PC-3 (cell line): ENCODE measurements around the gene NR5A2. TPM values are rescaled to one million over a fixed set of nuclear protein-coding genes. Genes with fewer than 3 reads are reported as not detected.

Experiments used
- ATAC-seq: fragments of 200-7000 bp; cut with Tn5 transposase; 2 replicates; pipeline ENCODE4 v1.9.1; 2020; ENCODE audit warnings: mild to moderate bottlenecking, moderate library complexity
- BruUV-seq: library from RNA; stranded (reverse); fragments of 400-500 nt; replicated peaks from 2 replicates; lab custom pipeline; 2021; lab: Mats Ljungman, UMichigan
- CTCF ChIA-PET: fragments of 300-600 bp; sonication (Branson Sonifier 250); formaldehyde crosslinking; loops from one replicate; lab custom pipeline; 2022; ENCODE audit warnings: antibody characterized with exemption; lab: Charles Lee
- POLR2A ChIA-PET: fragments of 300-600 bp; sonication (Branson Sonifier 250); formaldehyde crosslinking; loops from one replicate; lab custom pipeline; 2022; ENCODE audit warnings: antibody characterized with exemption; ENCODE audit not compliant: unreplicated experiment; lab: Charles Lee
- DNase-seq: peaks from one replicate; pipeline ENCODE4 v3.0.0-alpha.2; 2015
- H2AFZ ChIP-seq: fragments of 300-600 bp; sonication (generic); 2 replicates; pipeline ENCODE4 v1.6.0; 2016; ENCODE audit warnings: antibody characterized with exemption, low read length
- H3F3A ChIP-seq: fragments of 300-600 bp; sonication (generic); one replicate; pipeline ENCODE4 v1.6.0; 2017; ENCODE audit warnings: antibody characterized with exemption, low read length, control low read depth, mild to moderate bottlenecking; ENCODE audit not compliant: unreplicated experiment
- H3K27ac ChIP-seq: fragments of 300-600 bp; sonication (generic); 2 replicates; pipeline ENCODE4 v1.5.1; 2016; ENCODE audit warnings: mild to moderate bottlenecking, low read length
- H3K27me3 ChIP-seq: fragments of 300-600 bp; sonication (generic); 2 replicates; pipeline ENCODE4 v1.6.1; 2016; ENCODE audit warnings: low read length, mixed read lengths
- H3K36me3 ChIP-seq: fragments of 300-600 bp; sonication (generic); 2 replicates; pipeline ENCODE4 v1.6.1; 2016; ENCODE audit warnings: low read depth, mixed run types, low read length, mixed read lengths
- H3K4me1 ChIP-seq: fragments of 300-600 bp; sonication (generic); 2 replicates; pipeline ENCODE4 v1.5.1; 2016; ENCODE audit warnings: low read length; ENCODE audit not compliant: insufficient read depth
- H3K4me2 ChIP-seq: fragments of 300-600 bp; sonication (generic); 2 replicates; pipeline ENCODE4 v1.6.0; 2016; ENCODE audit warnings: low read length
- H3K4me3 ChIP-seq: fragments of 300-600 bp; sonication (generic); 2 replicates; pipeline ENCODE4 v1.5.1; 2016; ENCODE audit warnings: mild to moderate bottlenecking, low read length, mixed read lengths
- H3K79me2 ChIP-seq: fragments of 300-600 bp; sonication (generic); 2 replicates; pipeline ENCODE4 v1.6.1; 2017; ENCODE audit warnings: low read length, mixed read lengths
- H3K9ac ChIP-seq: fragments of 300-600 bp; sonication (generic); 2 replicates; pipeline ENCODE4 v1.6.0; 2016; ENCODE audit warnings: mild to moderate bottlenecking, low read length
- H3K9me2 ChIP-seq: fragments of 300-600 bp; sonication (generic); replicated peaks from 2 replicates; pipeline ENCODE4 v1.6.1; 2016; ENCODE audit warnings: mixed run types, low read length, mixed read lengths
- H3K9me3 ChIP-seq: fragments of 300-600 bp; sonication (generic); 2 replicates; pipeline ENCODE4 v1.6.1; 2016; ENCODE audit warnings: low read length, mixed read lengths
- H4K20me1 ChIP-seq: fragments of 300-600 bp; sonication (generic); 2 replicates; pipeline ENCODE4 v1.6.1; 2016; ENCODE audit warnings: low read length, mixed read lengths
- CTCF ChIP-seq: fragments of 300-600 bp; sonication (generic); conservative IDR thresholded peaks from 2 replicates; pipeline ENCODE4 v1.5.1; 2017; ENCODE audit warnings: antibody characterized with exemption, low read depth, mild to moderate bottlenecking, low read length
- EZH2 ChIP-seq: fragments of 300-600 bp; sonication (generic); IDR thresholded peaks from one replicate; pipeline ENCODE4 v1.6.1; 2017; ENCODE audit warnings: antibody characterized with exemption, mild to moderate bottlenecking, low read length; ENCODE audit not compliant: unreplicated experiment
- EZH2phosphoT487 ChIP-seq: fragments of 300-600 bp; sonication (generic); IDR thresholded peaks from 2 replicates; pipeline ENCODE4 v1.6.1; 2018; ENCODE audit warnings: mild to moderate bottlenecking, antibody characterized with exemption, low read length, borderline replicate concordance
- intact Hi-C: fragments of 100-400 bp; cut with micrococcal nuclease; formaldehyde crosslinking; loops from 2 replicates; pipeline ENCODE4 v1.9.0; 2023
- total RNA-seq: library from RNA; depleted of rRNA; stranded (reverse); fragments of >200 nt; gene quantifications from 2 replicates; pipeline ENCODE4 v1.2.3, GENCODE V29; 2014

Gene NR5A2
- total RNA-seq, 1 experiment from 2014 or later, result 0.36 TPM

GRCh38 chr1:200146100-200146499, 118.6 kb downstream of the NR5A2 start:
- Histone ChIP-seq H3K27ac (no peak overlapping the region), H2AFZ (no peak overlapping the region), H3K9me3 (no peaks in the 10 kb centered on the region), H3K4me2 (no peak overlapping the region), H3K9ac (no peak overlapping the region), H3K36me3 (no peaks in the 10 kb centered on the region), H4K20me1 (no peaks in the 10 kb centered on the region), H3K79me2 (no peaks in the 10 kb centered on the region), H3F3A (peaks cover 8% of the 10 kb centered on the region), H3K27me3 (no peaks in the 10 kb centered on the region), H3K4me1 (peaks cover 17% of the 10 kb centered on the region), H3K4me3 (no peak overlapping the region), H3K9me2 (no peaks in the 10 kb centered on the region)
- DNase-seq (no peak), ATAC-seq (no peak)
- ChIA-PET CTCF (no interaction called here), POLR2A (no interaction called here)
- BruUV-seq, result no TSS peak
- no peak for TF ChIP-seq EZH2phosphoT487
- TF ChIP-seq EZH2, result no peak
- no peak for TF ChIP-seq CTCF
- intact Hi-C loops, result no loop called here

DNA sequence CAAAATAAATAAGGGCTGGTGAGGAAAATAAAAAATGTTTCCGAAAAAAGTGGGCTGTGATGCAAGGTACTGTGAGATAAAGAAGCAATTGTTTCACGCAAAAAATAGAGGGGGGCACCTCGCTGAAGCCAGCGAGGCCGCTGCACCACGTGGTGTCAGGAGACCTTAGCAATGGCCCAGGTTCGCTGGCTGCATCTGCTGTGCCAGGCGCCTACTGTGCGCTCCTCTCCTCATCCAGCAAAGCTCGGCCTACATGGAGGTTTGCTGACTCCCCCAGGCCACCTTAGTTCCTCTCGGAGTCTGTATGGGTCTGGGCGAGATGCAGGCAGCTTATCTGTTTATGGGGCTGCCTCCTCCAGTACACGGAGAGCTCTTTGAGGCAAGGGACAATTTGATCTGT, 119.6 kb downstream of the NR5A2 start:
- Histone ChIP-seq H4K20me1 (no peaks in the 10 kb centered on the region), H3F3A (peaks cover 12% of the 10 kb centered on the region), H3K27me3 (no peaks in the 10 kb centered on the region), H3K79me2 (no peaks in the 10 kb centered on the region), H3K9me3 (no peaks in the 10 kb centered on the region), H3K4me3 (no peak overlapping the region), H3K4me1 (peaks cover 27% of the 10 kb centered on the region), H3K27ac (no peak overlapping the region), H2AFZ (no peak overlapping the region), H3K4me2 (no peak overlapping the region), H3K36me3 (no peaks in the 10 kb centered on the region), H3K9ac (no peak overlapping the region), H3K9me2 (no peaks in the 10 kb centered on the region)
- no peak for TF ChIP-seq CTCF
- TF ChIP-seq EZH2phosphoT487, result no peak
- TF ChIP-seq EZH2, result no peak
- POLR2A ChIA-PET, result no interaction called here
- intact Hi-C loops, result no loop called here
- no peak for ATAC-seq
- CTCF ChIA-PET, result no interaction called here
- no peak for DNase-seq
- BruUV-seq, result no TSS peak

GRCh38 chr1:200147742-200148141, 120.2 kb downstream of the NR5A2 start:
- Histone ChIP-seq H3K27ac (no peak overlapping the region), H3K4me2 (no peak overlapping the region), H2AFZ (no peak overlapping the region), H4K20me1 (no peaks in the 10 kb centered on the region), H3K4me1 (peaks cover 27% of the 10 kb centered on the region), H3K4me3 (no peak overlapping the region), H3K9me2 (no peaks in the 10 kb centered on the region), H3F3A (peaks cover 12% of the 10 kb centered on the region), H3K9me3 (no peaks in the 10 kb centered on the region), H3K9ac (no peak overlapping the region), H3K79me2 (no peaks in the 10 kb centered on the region), H3K27me3 (no peaks in the 10 kb centered on the region), H3K36me3 (no peaks in the 10 kb centered on the region)
- ATAC-seq, result no peak
- intact Hi-C loops, result no loop called here
- POLR2A ChIA-PET, result no interaction called here
- no peak for DNase-seq
- no peak for TF ChIP-seq EZH2phosphoT487
- no peak for TF ChIP-seq EZH2
- TF ChIP-seq CTCF, result no peak
- CTCF ChIA-PET, result no interaction called here
- BruUV-seq, result no TSS peak
